Hepatocyte (in vitro differentiated cells): ENCODE measurements around the gene MPZL2.

Source experiments
- EZH2 ChIP-seq: fragments of 200-600 bp; sonication (generic); IDR thresholded peaks from 2 replicates; pipeline ENCODE4 v1.6.1; 2016; ENCODE audit warnings: antibody characterized with exemption, mild to moderate bottlenecking, borderline replicate concordance
- EZH2phosphoT487 ChIP-seq: fragments of 200-600 bp; sonication (generic); IDR thresholded peaks from one replicate; pipeline ENCODE4 v1.6.1; 2018; ENCODE audit warnings: antibody characterized with exemption, mild to moderate bottlenecking, low read depth, moderate library complexity; ENCODE audit not compliant: unreplicated experiment, severe bottlenecking
- TF ChIP-seq, protein P1 (sequence below): fragments of 200-600 bp; sonication (generic); IDR thresholded peaks from 2 replicates; pipeline ENCODE4 v1.5.1; 2016; ENCODE audit warnings: antibody characterized with exemption, mild to moderate bottlenecking; ENCODE audit not compliant: poor library complexity

DNA sequence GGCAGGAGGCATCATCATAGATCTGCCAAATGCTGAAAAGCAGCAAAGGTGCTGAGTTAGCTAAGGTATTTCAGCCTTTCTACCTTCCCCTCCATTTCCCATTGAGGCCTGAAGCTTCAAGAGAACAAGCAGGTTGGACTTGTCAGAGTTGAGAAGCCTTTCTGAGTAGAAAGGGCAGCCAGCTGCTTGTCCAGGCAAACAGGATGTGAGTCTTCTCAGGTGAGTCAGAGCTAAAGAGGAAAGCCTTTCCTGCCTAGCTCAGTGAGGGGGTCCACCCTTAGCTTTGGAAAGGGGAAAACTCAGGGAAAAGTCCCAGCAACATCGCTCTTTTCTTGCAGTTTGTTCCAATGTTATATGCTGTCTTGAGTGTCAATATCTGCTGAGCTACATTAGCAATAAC, 13.2 kb upstream of the MPZL2 start:
- TF ChIP-seq EZH2 (no peak), EZH2phosphoT487 (no peak)
- TF ChIP-seq, protein P1, sequence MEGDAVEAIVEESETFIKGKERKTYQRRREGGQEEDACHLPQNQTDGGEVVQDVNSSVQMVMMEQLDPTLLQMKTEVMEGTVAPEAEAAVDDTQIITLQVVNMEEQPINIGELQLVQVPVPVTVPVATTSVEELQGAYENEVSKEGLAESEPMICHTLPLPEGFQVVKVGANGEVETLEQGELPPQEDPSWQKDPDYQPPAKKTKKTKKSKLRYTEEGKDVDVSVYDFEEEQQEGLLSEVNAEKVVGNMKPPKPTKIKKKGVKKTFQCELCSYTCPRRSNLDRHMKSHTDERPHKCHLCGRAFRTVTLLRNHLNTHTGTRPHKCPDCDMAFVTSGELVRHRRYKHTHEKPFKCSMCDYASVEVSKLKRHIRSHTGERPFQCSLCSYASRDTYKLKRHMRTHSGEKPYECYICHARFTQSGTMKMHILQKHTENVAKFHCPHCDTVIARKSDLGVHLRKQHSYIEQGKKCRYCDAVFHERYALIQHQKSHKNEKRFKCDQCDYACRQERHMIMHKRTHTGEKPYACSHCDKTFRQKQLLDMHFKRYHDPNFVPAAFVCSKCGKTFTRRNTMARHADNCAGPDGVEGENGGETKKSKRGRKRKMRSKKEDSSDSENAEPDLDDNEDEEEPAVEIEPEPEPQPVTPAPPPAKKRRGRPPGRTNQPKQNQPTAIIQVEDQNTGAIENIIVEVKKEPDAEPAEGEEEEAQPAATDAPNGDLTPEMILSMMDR: no peak
